Measurements from ENCODE around the gene TASOR2.

TASOR2 gene

DNA sequence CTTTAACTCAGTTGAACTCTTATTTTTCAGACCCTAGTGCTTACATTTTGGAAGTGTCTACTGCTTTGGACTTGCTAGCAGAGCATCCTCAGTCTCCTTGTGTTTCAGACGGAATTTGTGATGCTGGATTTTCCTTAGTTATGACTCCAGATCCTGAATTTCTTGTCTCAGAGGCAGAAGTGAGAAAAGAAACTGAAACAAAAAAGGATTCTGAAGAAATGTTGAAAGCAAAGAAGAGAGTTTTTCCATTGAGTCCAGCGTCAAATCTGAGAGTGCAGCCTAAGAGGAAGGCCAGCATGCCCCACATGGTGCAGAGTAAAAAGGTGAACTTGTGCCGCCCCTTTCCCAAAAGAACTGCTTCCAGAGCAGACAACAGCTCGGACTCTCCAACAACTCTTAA is 46.1 kb downstream of the TASOR2 start:
- H3K9me3 ChIP-seq (ENCODE audit: insufficient read depth, low read length): no peaks in the 10 kb centered on the region
- H3K79me2 ChIP-seq (ENCODE audit: low read length): no peaks in the 10 kb centered on the region
- no peak overlapping the region for H3K9ac ChIP-seq (ENCODE audit: low read length)
- TF ChIP-seq, protein P1, sequence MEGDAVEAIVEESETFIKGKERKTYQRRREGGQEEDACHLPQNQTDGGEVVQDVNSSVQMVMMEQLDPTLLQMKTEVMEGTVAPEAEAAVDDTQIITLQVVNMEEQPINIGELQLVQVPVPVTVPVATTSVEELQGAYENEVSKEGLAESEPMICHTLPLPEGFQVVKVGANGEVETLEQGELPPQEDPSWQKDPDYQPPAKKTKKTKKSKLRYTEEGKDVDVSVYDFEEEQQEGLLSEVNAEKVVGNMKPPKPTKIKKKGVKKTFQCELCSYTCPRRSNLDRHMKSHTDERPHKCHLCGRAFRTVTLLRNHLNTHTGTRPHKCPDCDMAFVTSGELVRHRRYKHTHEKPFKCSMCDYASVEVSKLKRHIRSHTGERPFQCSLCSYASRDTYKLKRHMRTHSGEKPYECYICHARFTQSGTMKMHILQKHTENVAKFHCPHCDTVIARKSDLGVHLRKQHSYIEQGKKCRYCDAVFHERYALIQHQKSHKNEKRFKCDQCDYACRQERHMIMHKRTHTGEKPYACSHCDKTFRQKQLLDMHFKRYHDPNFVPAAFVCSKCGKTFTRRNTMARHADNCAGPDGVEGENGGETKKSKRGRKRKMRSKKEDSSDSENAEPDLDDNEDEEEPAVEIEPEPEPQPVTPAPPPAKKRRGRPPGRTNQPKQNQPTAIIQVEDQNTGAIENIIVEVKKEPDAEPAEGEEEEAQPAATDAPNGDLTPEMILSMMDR (IDR thresholded peaks at IDR 0.05; ENCODE audit: low read depth, low read length): no peak
- TF ChIP-seq EZH2phosphoT487 (IDR thresholded peaks at IDR 0.05; ENCODE audit: low read depth): no peak
- no peak overlapping the region for H2AFZ ChIP-seq (ENCODE audit: low read depth, low read length)
- H3K4me2 ChIP-seq (ENCODE audit: low read length): no peak overlapping the region
- peaks cover 14% of the 10 kb centered on the region for H3K36me3 ChIP-seq (replicated peaks; ENCODE audit: low read depth, low read length)
- H3K27ac ChIP-seq (ENCODE audit: low read length): no peak overlapping the region
- no peaks in the 10 kb centered on the region for H3K27me3 ChIP-seq (ENCODE audit: low read depth, low read length)
- H3K4me3 ChIP-seq (ENCODE audit: low read length): no peak overlapping the region
- no peaks in the 10 kb centered on the region for H3K4me1 ChIP-seq (ENCODE audit: low read length)
- no peaks in the 10 kb centered on the region for H4K20me1 ChIP-seq (ENCODE audit: insufficient read depth, low read length)

DNA sequence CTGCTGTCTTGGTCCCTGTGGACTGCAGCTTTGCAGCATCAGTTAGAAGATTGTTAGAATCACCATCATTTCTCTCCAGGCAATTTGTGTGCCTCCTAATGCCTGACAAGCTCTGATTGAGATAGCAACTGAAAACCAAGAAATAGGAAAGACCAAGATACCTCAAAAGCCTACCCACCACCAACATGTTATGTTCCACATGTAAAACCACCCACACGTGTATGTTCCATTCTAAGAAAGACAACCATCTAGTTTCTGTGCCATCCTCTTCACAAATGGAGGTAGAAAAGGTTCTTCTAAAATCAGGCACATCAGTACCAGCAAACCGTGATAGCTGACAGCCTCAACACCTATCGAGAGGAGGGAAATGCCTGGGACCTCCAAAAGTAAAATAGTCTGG is 46.9 kb downstream of the TASOR2 start:
- H3K4me2 ChIP-seq (ENCODE audit: low read length): no peak overlapping the region
- H3K4me1 ChIP-seq (ENCODE audit: low read length): no peaks in the 10 kb centered on the region
- H3K36me3 ChIP-seq (replicated peaks; ENCODE audit: low read depth, low read length): peaks cover 14% of the 10 kb centered on the region
- no peak overlapping the region for H3K9ac ChIP-seq (ENCODE audit: low read length)
- no peak overlapping the region for H3K4me3 ChIP-seq (ENCODE audit: low read length)
- no peak for TF ChIP-seq EZH2phosphoT487 (IDR thresholded peaks at IDR 0.05; ENCODE audit: low read depth)
- TF ChIP-seq, protein P1 (IDR thresholded peaks at IDR 0.05; ENCODE audit: low read depth, low read length): no peak
- no peak overlapping the region for H2AFZ ChIP-seq (ENCODE audit: low read depth, low read length)
- H3K27me3 ChIP-seq (ENCODE audit: low read depth, low read length): no peaks in the 10 kb centered on the region
- no peaks in the 10 kb centered on the region for H3K9me3 ChIP-seq (ENCODE audit: insufficient read depth, low read length)
- H3K27ac ChIP-seq (ENCODE audit: low read length): no peak overlapping the region
- H4K20me1 ChIP-seq (ENCODE audit: insufficient read depth, low read length): no peaks in the 10 kb centered on the region
- H3K79me2 ChIP-seq (ENCODE audit: low read length): no peaks in the 10 kb centered on the region

DNA sequence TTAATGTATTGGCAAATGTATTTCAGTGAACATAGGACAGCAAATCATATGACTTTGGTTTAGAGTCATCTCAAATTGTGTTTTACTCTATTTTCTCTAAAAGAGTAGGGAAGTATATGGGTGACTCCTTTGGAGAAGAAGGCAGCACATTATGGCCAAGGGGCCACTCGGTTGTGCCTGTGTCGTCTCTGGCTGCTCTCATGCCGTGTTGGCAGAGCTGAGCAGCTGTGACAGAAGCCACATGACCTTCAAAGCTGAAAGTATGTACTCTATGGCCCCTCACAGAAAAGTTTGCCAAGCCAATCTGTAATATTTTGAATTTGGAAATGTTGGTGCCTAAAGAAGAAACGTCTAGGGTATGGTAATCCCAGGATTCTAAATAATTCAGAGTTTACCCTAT is 47.5 kb downstream of the TASOR2 start:
- peaks cover 12% of the 10 kb centered on the region for H3K36me3 ChIP-seq (replicated peaks; ENCODE audit: low read depth, low read length)

More for the DNA sequence above, 47.5 kb downstream of the TASOR2 start:
- Histone ChIP-seq H3K4me3 (ENCODE audit: low read length) (no peak overlapping the region), H2AFZ (ENCODE audit: low read depth, low read length) (no peak overlapping the region), H3K27ac (ENCODE audit: low read length) (no peak overlapping the region), H3K4me1 (ENCODE audit: low read length) (no peaks in the 10 kb centered on the region), H3K9me3 (ENCODE audit: insufficient read depth, low read length) (no peaks in the 10 kb centered on the region), H3K9ac (ENCODE audit: low read length) (no peak overlapping the region), H3K79me2 (ENCODE audit: low read length) (no peaks in the 10 kb centered on the region), H3K27me3 (ENCODE audit: low read depth, low read length) (no peaks in the 10 kb centered on the region), H3K4me2 (ENCODE audit: low read length) (no peak overlapping the region), H4K20me1 (ENCODE audit: insufficient read depth, low read length) (no peaks in the 10 kb centered on the region)
- no peak for TF ChIP-seq EZH2phosphoT487 (IDR thresholded peaks at IDR 0.05; ENCODE audit: low read depth)
- TF ChIP-seq, protein P1 (IDR thresholded peaks at IDR 0.05; ENCODE audit: low read depth, low read length): no peak
